Measurements from ENCODE around the gene BRPF3.

DNA sequence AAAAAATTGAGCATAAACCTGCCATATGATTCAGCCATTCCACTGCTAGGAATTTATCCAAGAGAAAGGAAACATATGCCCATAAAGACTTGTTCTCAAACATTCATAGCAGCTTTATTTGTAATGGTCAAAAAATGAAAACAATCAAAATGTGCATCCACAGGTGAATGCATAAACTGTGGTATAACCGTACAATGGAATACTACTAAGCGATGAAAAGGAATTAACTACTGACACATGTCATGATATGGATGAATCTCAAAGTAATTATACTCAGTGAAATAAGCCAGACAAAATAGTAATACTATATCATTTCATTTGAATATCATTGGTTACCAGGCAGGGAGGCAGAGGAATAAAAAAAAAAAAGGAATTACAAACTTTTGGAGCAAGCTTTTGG, 25.8 kb upstream of the BRPF3 start:
- TF ChIP-seq, protein P1, sequence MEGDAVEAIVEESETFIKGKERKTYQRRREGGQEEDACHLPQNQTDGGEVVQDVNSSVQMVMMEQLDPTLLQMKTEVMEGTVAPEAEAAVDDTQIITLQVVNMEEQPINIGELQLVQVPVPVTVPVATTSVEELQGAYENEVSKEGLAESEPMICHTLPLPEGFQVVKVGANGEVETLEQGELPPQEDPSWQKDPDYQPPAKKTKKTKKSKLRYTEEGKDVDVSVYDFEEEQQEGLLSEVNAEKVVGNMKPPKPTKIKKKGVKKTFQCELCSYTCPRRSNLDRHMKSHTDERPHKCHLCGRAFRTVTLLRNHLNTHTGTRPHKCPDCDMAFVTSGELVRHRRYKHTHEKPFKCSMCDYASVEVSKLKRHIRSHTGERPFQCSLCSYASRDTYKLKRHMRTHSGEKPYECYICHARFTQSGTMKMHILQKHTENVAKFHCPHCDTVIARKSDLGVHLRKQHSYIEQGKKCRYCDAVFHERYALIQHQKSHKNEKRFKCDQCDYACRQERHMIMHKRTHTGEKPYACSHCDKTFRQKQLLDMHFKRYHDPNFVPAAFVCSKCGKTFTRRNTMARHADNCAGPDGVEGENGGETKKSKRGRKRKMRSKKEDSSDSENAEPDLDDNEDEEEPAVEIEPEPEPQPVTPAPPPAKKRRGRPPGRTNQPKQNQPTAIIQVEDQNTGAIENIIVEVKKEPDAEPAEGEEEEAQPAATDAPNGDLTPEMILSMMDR (IDR thresholded peaks at IDR 0.05) = no peak
- no peak for TF ChIP-seq ZFX (IDR thresholded peaks at IDR 0.05; ENCODE audit: borderline replicate concordance)
